HEK293 (cell line): ENCODE data around the gene CCDC34.

Experiments
- CTCF ChIA-PET: fragments of 350-600 bp; formaldehyde crosslinking; extraction: SDS; loops from one replicate; lab custom pipeline; 2021; ENCODE audit warnings: antibody characterized with exemption; lab: Yijun Ruan, JAX
- POLR2A ChIA-PET: fragments of 300-600 bp; formaldehyde crosslinking; extraction: SDS; loops from one replicate; lab custom pipeline; 2020; ENCODE audit warnings: antibody characterized with exemption, inconsistent platforms; lab: Yijun Ruan, JAX
- H3K27ac ChIP-seq: fragments of 200-500 bp; sonication (Bioruptor generic); 2 replicates; pipeline ENCODE4 v1.5.1; 2014; ENCODE audit warnings: low read depth, low read length, control low read depth, inconsistent platforms; ENCODE audit errors: extremely low read depth
- H3K36me3 ChIP-seq, 2 experiments: fragments of 200-500 bp in 1 of 2; sonication (Bioruptor generic) in 1 of 2; 1 replicate in 1 of 2; 2 replicates in 1 of 2; pipeline ENCODE4 v1.5.1; 2014 to 2017; ENCODE audit warnings: inconsistent platforms in 2 of 2, low read length in 2 of 2; ENCODE audit not compliant: control insufficient read depth in 2 of 2, insufficient read depth in 1 of 2
- H3K4me1 ChIP-seq: fragments of 200-500 bp; sonication (Bioruptor generic); 2 replicates; pipeline ENCODE4 v1.5.1; 2014; ENCODE audit warnings: mild to moderate bottlenecking, low read length, inconsistent platforms; ENCODE audit not compliant: control insufficient read depth, insufficient read depth
- H3K4me3 ChIP-seq: 2 replicates; pipeline ENCODE4 v1.5.1; 2011; ENCODE audit warnings: low read depth, mild to moderate bottlenecking, control low read depth, low read length, moderate library complexity
- H3K9me3 ChIP-seq: fragments of 200-500 bp; sonication (Bioruptor generic); 2 replicates; pipeline ENCODE4 v1.5.1; 2014; ENCODE audit warnings: low read depth, low read length, inconsistent platforms; ENCODE audit not compliant: control insufficient read depth, insufficient read depth
- EGR2 ChIP-seq: fragments of 450-650 bp; formaldehyde crosslinking; IDR thresholded peaks from 2 replicates; pipeline ENCODE4 v1.5.1; 2016; ENCODE audit warnings: low read depth, missing biosample characterization, missing genetic modification characterization
- FEZF1 ChIP-seq: fragments of 450-650 bp; formaldehyde crosslinking; IDR thresholded peaks from 2 replicates; pipeline ENCODE4 v1.5.1; 2016; ENCODE audit warnings: missing biosample characterization, missing genetic modification characterization
- GFI1B ChIP-seq: fragments of 450-650 bp; formaldehyde crosslinking; IDR thresholded peaks from 2 replicates; pipeline ENCODE4 v1.5.1; 2016; ENCODE audit warnings: missing biosample characterization, missing genetic modification characterization
- INSM2 ChIP-seq: fragments of 450-650 bp; formaldehyde crosslinking; IDR thresholded peaks from 2 replicates; pipeline ENCODE4 v1.5.1; 2016; ENCODE audit warnings: missing biosample characterization, missing genetic modification characterization
- KLF10 ChIP-seq: fragments of 450-650 bp; IDR thresholded peaks from 2 replicates; pipeline ENCODE4 v1.5.1; 2018; ENCODE audit warnings: missing biosample characterization, mild to moderate bottlenecking, missing genetic modification characterization
- OSR2 ChIP-seq: fragments of 450-650 bp; formaldehyde crosslinking; IDR thresholded peaks from 2 replicates; pipeline ENCODE4 v1.5.1; 2016; ENCODE audit warnings: missing biosample characterization, missing genetic modification characterization
- PATZ1 ChIP-seq: fragments of 450-650 bp; formaldehyde crosslinking; IDR thresholded peaks from 2 replicates; pipeline ENCODE4 v1.5.1; 2016; ENCODE audit warnings: missing biosample characterization, missing genetic modification characterization
- PRDM1 ChIP-seq: fragments of 450-650 bp; formaldehyde crosslinking; IDR thresholded peaks from 2 replicates; pipeline ENCODE4; 2016; ENCODE audit warnings: missing biosample characterization, missing genetic modification characterization
- PRDM2 ChIP-seq: fragments of 450-650 bp; formaldehyde crosslinking; IDR thresholded peaks from 2 replicates; pipeline ENCODE4 v1.5.1; 2016; ENCODE audit warnings: missing biosample characterization, missing genetic modification characterization, borderline replicate concordance
- TRIM28 ChIP-seq: IDR thresholded peaks from 2 replicates; pipeline ENCODE4 v1.6.1; 2011; ENCODE audit warnings: low read length, control low read depth, borderline replicate concordance
- ZFP41 ChIP-seq: fragments of 450-650 bp; formaldehyde crosslinking; IDR thresholded peaks from 2 replicates; pipeline ENCODE4 v1.5.1; 2016; ENCODE audit warnings: missing biosample characterization, missing genetic modification characterization, borderline replicate concordance
- ZNF169 ChIP-seq: fragments of 450-650 bp; formaldehyde crosslinking; IDR thresholded peaks from 2 replicates; pipeline ENCODE4 v1.5.1; 2016; ENCODE audit warnings: missing biosample characterization, missing genetic modification characterization
- ZNF510 ChIP-seq: fragments of 450-650 bp; formaldehyde crosslinking; IDR thresholded peaks from 2 replicates; pipeline ENCODE4 v1.5.1; 2018; ENCODE audit warnings: mild to moderate bottlenecking, missing genetic modification characterization, missing biosample characterization; ENCODE audit not compliant: insufficient replicate concordance
- ZNF513 ChIP-seq: fragments of 450-650 bp; IDR thresholded peaks from 2 replicates; pipeline ENCODE4 v1.5.1; 2018; ENCODE audit warnings: missing biosample characterization, missing genetic modification characterization
- ZNF555 ChIP-seq: fragments of 450-650 bp; formaldehyde crosslinking; conservative IDR thresholded peaks from 2 replicates; pipeline ENCODE4 v1.5.1; 2017; ENCODE audit warnings: missing biosample characterization, mild to moderate bottlenecking, missing genetic modification characterization, inconsistent platforms
- ZNF561 ChIP-seq: fragments of 450-650 bp; IDR thresholded peaks from 2 replicates; pipeline ENCODE4 v1.5.1; 2018; ENCODE audit warnings: missing biosample characterization, missing genetic modification characterization, borderline replicate concordance
- ZNF596 ChIP-seq: fragments of 450-650 bp; IDR thresholded peaks from 2 replicates; pipeline ENCODE4 v1.5.0; 2018; ENCODE audit warnings: missing biosample characterization, mild to moderate bottlenecking, missing genetic modification characterization, moderate library complexity
- ZNF610 ChIP-seq: fragments of 450-650 bp; formaldehyde crosslinking; IDR thresholded peaks from 2 replicates; pipeline ENCODE4 v1.5.1; 2016; ENCODE audit warnings: missing biosample characterization, missing genetic modification characterization, borderline replicate concordance
- ZNF629 ChIP-seq: fragments of 450-650 bp; formaldehyde crosslinking; IDR thresholded peaks from 2 replicates; pipeline ENCODE4 v1.5.1; 2017; ENCODE audit warnings: missing biosample characterization, missing genetic modification characterization
- ZNF664 ChIP-seq: fragments of 450-650 bp; formaldehyde crosslinking; IDR thresholded peaks from 2 replicates; pipeline ENCODE4 v1.5.1; 2016; ENCODE audit warnings: missing biosample characterization, missing genetic modification characterization
- ZNF670 ChIP-seq: fragments of 450-650 bp; formaldehyde crosslinking; IDR thresholded peaks from 2 replicates; pipeline ENCODE4 v1.5.1; 2016; ENCODE audit warnings: missing biosample characterization, missing genetic modification characterization, low read depth
- ZNF701 ChIP-seq: fragments of 450-650 bp; formaldehyde crosslinking; IDR thresholded peaks from 2 replicates; pipeline ENCODE4 v1.5.1; 2016; ENCODE audit warnings: missing biosample characterization, missing genetic modification characterization
- ZNF777 ChIP-seq: fragments of 450-650 bp; formaldehyde crosslinking; IDR thresholded peaks from 2 replicates; pipeline ENCODE4 v1.5.1; 2017; ENCODE audit warnings: missing biosample characterization, missing genetic modification characterization, borderline replicate concordance
- ZSCAN23 ChIP-seq: fragments of 450-650 bp; formaldehyde crosslinking; IDR thresholded peaks from 2 replicates; pipeline ENCODE4 v1.5.1; 2016; ENCODE audit warnings: missing biosample characterization, missing genetic modification characterization
- ZSCAN30 ChIP-seq: fragments of 450-650 bp; IDR thresholded peaks from 2 replicates; pipeline ENCODE4 v1.5.1; 2018; ENCODE audit warnings: missing biosample characterization, mild to moderate bottlenecking, missing genetic modification characterization, moderate library complexity
- ZXDB ChIP-seq: fragments of 450-650 bp; formaldehyde crosslinking; IDR thresholded peaks from 2 replicates; pipeline ENCODE4 v1.5.1; 2016; ENCODE audit warnings: missing biosample characterization, missing genetic modification characterization

CCDC34 gene

GRCh38 chr11:27395556-27396258 lies 32.7 kb upstream of the CCDC34 start (continued):
- TF ChIP-seq ZNF664 (tag by site-specific recombination) (0 out of 2 replicates have a peak, but pooled peaks have one; percentile 15), INSM2 (0 out of 2 replicates have a peak, but pooled peaks have one; percentile 26), ZNF629 (tag by site-specific recombination) (peak; percentile 73), ZSCAN23 (tag by site-specific recombination) (no peak), GFI1B (tag by site-specific recombination) (no peak; the same call in 1 of the 2 replicates), ZNF169 (tag by site-specific recombination) (no peak), ZSCAN30 (tag by site-specific recombination) (peak; percentile 66; the same call in 1 of the 2 replicates), ZNF610 (tag by site-specific recombination) (no peak), TRIM28 (no peak), KLF10 (tag by site-specific recombination) (peak; percentile 34; the same call in 1 of the 2 replicates), ZNF555 (no peak), OSR2 (tag by site-specific recombination) (peak; percentile 89)
- TF ChIP-seq, all 188 proteins: peak for 26

GRCh38 chr11:27394781-27395228 lies 31.8 kb upstream of the CCDC34 start:
- H3K9me3 ChIP-seq, result no peaks in the 10 kb centered on the region
- H3K4me1 ChIP-seq, result peaks cover 18% of the 10 kb centered on the region
- H3K27ac ChIP-seq, result peak overlapping the region; percentile 52
- CTCF ChIA-PET, result interaction anchor here (0.6 to 1.9 kb wide), 4 partner anchors 12 to 91 kb away, joined by 3 to 9 read pairs (median 4); no protein-coding TSS in a partner anchor
- no peaks in the 10 kb centered on the region for H3K36me3 ChIP-seq
- no peak overlapping the region for H3K4me3 ChIP-seq
- POLR2A ChIA-PET, result interaction anchor here (0.8 to 1.4 kb wide), 3 partner anchors 15 to 78 kb away, joined by 3 read pairs; partner anchors contain the start of genes CCDC34 and LGR4
- TF ChIP-seq PRDM2 (tag by site-specific recombination), result no peak
- peak; percentile 62 for TF ChIP-seq FEZF1 (tag by site-specific recombination)
- no peak for TF ChIP-seq ZNF701 (tag by site-specific recombination)
- TF ChIP-seq ZNF596, result no peak
- no peak for TF ChIP-seq EGR2 (tag by site-specific recombination)
- no peak for TF ChIP-seq ZXDB (tag by site-specific recombination)
- no peak for TF ChIP-seq PATZ1 (tag by site-specific recombination)
- no peak for TF ChIP-seq ZNF777
- TF ChIP-seq ZFP41 (tag by site-specific recombination), result no peak
- TF ChIP-seq PRDM1 (tag by site-specific recombination), result no peak
- no peak for TF ChIP-seq ZNF513 (tag by site-specific recombination)
- TF ChIP-seq OSR2 (tag by site-specific recombination), result peak; percentile 76
- TF ChIP-seq ZNF670 (tag by site-specific recombination), result no peak
- no peak for TF ChIP-seq ZNF510 (tag by site-specific recombination)
- no peak for TF ChIP-seq ZNF561 (tag by site-specific recombination)
